H1 (cell line): Measurements from ENCODE around the gene NFAT5. TPM values are rescaled to one million over a fixed set of nuclear protein-coding genes. Genes with fewer than 3 reads are reported as not detected.

Experiments used
- CTCF ChIA-PET: fragments of 300-600 bp; sonication (Branson Sonifier 250); formaldehyde crosslinking; loops from one replicate; lab custom pipeline; 2021; ENCODE audit not compliant: partially characterized antibody; lab: Charles Lee
- POLR2A ChIA-PET: fragments of 300-600 bp; sonication (Branson Sonifier 250); formaldehyde crosslinking; loops from one replicate; lab custom pipeline; 2021; ENCODE audit warnings: inconsistent platforms; ENCODE audit not compliant: partially characterized antibody; lab: Charles Lee
- DNase-seq, 2 experiments: peaks; one replicate each; pipeline versions ENCODE4 v3.0.0 to v3.0.0-alpha.2; 2010 to 2022; ENCODE audit warnings: low spot score in 2 of 2, low read depth in 1 of 2, mixed read lengths in 1 of 2
- FAIRE-seq: peaks from 2 replicates; lab custom pipeline; 2011; peaks lifted over from hg19 to GRCh38; lab: Jason Lieb, UNC
- H2AFZ ChIP-seq: 2 replicates; pipeline ENCODE4 v1.8.1; 2012; ENCODE audit warnings: low read length, inconsistent platforms
- H2AK5ac ChIP-seq: 2 replicates; pipeline ENCODE4 v1.6.1; 2013; ENCODE audit warnings: low read depth, low read length
- H2BK120ac ChIP-seq: replicated peaks from 2 replicates; pipeline ENCODE3; 2013; ENCODE audit warnings: low read depth, low read length, inconsistent platforms
- H2BK12ac ChIP-seq: 2 replicates; pipeline ENCODE4 v1.6.1; 2013; ENCODE audit warnings: low read depth, low read length
- H2BK15ac ChIP-seq: 2 replicates; pipeline ENCODE4 v1.6.1; 2013; ENCODE audit warnings: low read length
- H2BK20ac ChIP-seq: 2 replicates; pipeline ENCODE4 v1.6.1; 2013; ENCODE audit warnings: low read length
- H2BK5ac ChIP-seq: 2 replicates; pipeline ENCODE4 v1.6.1; 2013; ENCODE audit warnings: low read depth, low read length
- H3K14ac ChIP-seq: 2 replicates; pipeline ENCODE4 v1.6.1; 2013; ENCODE audit warnings: inconsistent platforms; ENCODE audit not compliant: insufficient read length
- H3K18ac ChIP-seq: 2 replicates; pipeline ENCODE4 v1.6.1; 2013; ENCODE audit warnings: low read length; ENCODE audit errors: extremely low read depth
- H3K23ac ChIP-seq: 2 replicates; pipeline ENCODE4 v1.6.1; 2013; ENCODE audit warnings: inconsistent platforms; ENCODE audit not compliant: insufficient read length
- H3K23me2 ChIP-seq: 2 replicates; pipeline ENCODE4 v1.6.1; 2013; ENCODE audit warnings: low read depth, low read length
- H3K27ac ChIP-seq: 2 replicates; pipeline ENCODE4 v1.6.1; 2011; ENCODE audit warnings: low read depth, low read length, inconsistent platforms
- H3K27me3 ChIP-seq, 4 experiments: replicated peaks in 1 of 4; 1 replicate in 1 of 4; 2 replicates in 3 of 4; pipeline versions ENCODE4 v1.6.1 to v1.8.1; 2011 to 2013; ENCODE audit warnings: low read length in 3 of 4, mild to moderate bottlenecking in 3 of 4, inconsistent platforms in 2 of 4, mixed read lengths in 2 of 4, moderate library complexity in 1 of 4; ENCODE audit not compliant: control insufficient read depth in 3 of 4, insufficient read depth in 3 of 4; ENCODE audit errors: extremely low read depth in 1 of 4
- H3K36me3 ChIP-seq, 4 experiments: 2 replicates each; pipeline versions ENCODE4 v1.6.1 to v1.8.1; 2011 to 2013; ENCODE audit warnings: mild to moderate bottlenecking in 4 of 4, low read length in 3 of 4, moderate library complexity in 2 of 4, control low read depth in 1 of 4, inconsistent platforms in 1 of 4; ENCODE audit not compliant: insufficient read depth in 4 of 4, control insufficient read depth in 2 of 4
- H3K4ac ChIP-seq: replicated peaks from 2 replicates; pipeline ENCODE3; 2013; ENCODE audit warnings: low read length, low read depth, mixed read lengths, inconsistent platforms; ENCODE audit not compliant: insufficient read length
- H3K4me1 ChIP-seq, 4 experiments: replicated peaks in 1 of 4; 1 replicate in 1 of 4; 2 replicates in 3 of 4; pipeline versions ENCODE4 v1.6.1 to v1.8.1; 2011 to 2013; ENCODE audit warnings: low read length in 3 of 4, inconsistent platforms in 2 of 4, mixed read lengths in 1 of 4; ENCODE audit not compliant: insufficient read depth in 4 of 4, control insufficient read depth in 3 of 4
- H3K4me2 ChIP-seq, 2 experiments: 2 replicates each; pipeline versions ENCODE4 v1.6.1 to v1.8.1; 2011 to 2013; ENCODE audit warnings: low read depth in 2 of 2, low read length in 2 of 2, control low read depth in 1 of 2, inconsistent platforms in 1 of 2, mild to moderate bottlenecking in 1 of 2; ENCODE audit not compliant: insufficient read depth in 1 of 2
- H3K4me3 ChIP-seq, 4 experiments: fragments of 200-600, 300-600 bp in 1 of 4; sonication (generic), shearing (Covaris generic), sonication (Bioruptor Twin) in 1 of 4; 2 replicates each; pipeline versions ENCODE4 v1.5.1 to v1.8.1; 2011 to 2016; ENCODE audit warnings: low read length in 4 of 4, low read depth in 3 of 4, control low read depth in 2 of 4, inconsistent platforms in 2 of 4, mild to moderate bottlenecking in 2 of 4, mixed read lengths in 1 of 4, moderate library complexity in 1 of 4; ENCODE audit not compliant: insufficient read depth in 2 of 4; ENCODE audit errors: extremely low read depth in 1 of 4
- H3K56ac ChIP-seq: replicated peaks from 2 replicates; pipeline ENCODE3; 2013; ENCODE audit warnings: low read depth, mild to moderate bottlenecking, mixed read lengths, low read length, inconsistent platforms; ENCODE audit not compliant: insufficient read length
- H3K79me1 ChIP-seq: 2 replicates; pipeline ENCODE4 v1.6.1; 2013; ENCODE audit warnings: low read depth, low read length, control low read depth
- H3K79me2 ChIP-seq, 2 experiments: 2 replicates each; pipeline versions ENCODE4 v1.6.1 to v1.8.1; 2012 to 2013; ENCODE audit warnings: low read length in 2 of 2, mild to moderate bottlenecking in 2 of 2, inconsistent platforms in 1 of 2; ENCODE audit not compliant: insufficient read depth in 2 of 2, control insufficient read depth in 1 of 2
- H3K9ac ChIP-seq, 4 experiments: replicated peaks in 1 of 4; 1 replicate in 1 of 4; 2 replicates in 3 of 4; pipeline versions ENCODE4 v1.6.1 to v1.8.1; 2011 to 2013; ENCODE audit warnings: low read depth in 3 of 4, low read length in 3 of 4, control low read depth in 2 of 4, mild to moderate bottlenecking in 2 of 4, moderate library complexity in 2 of 4, inconsistent platforms in 1 of 4; ENCODE audit errors: extremely low read depth in 1 of 4
- H3K9me3 ChIP-seq, 2 experiments: 2 replicates each; pipeline versions ENCODE4 v1.6.1 to v1.8.1; 2012 to 2013; ENCODE audit warnings: mild to moderate bottlenecking in 2 of 2, moderate library complexity in 2 of 2, control low read depth in 1 of 2, inconsistent platforms in 1 of 2, low read depth in 1 of 2, low read length in 1 of 2, mixed read lengths in 1 of 2; ENCODE audit not compliant: insufficient read depth in 2 of 2
- H4K20me1 ChIP-seq, 2 experiments: replicated peaks in 1 of 2; 2 replicates each; pipeline versions ENCODE3 to v1.8.1; 2011 to 2013; ENCODE audit warnings: inconsistent platforms in 2 of 2, low read length in 2 of 2, mild to moderate bottlenecking in 1 of 2; ENCODE audit not compliant: insufficient read depth in 2 of 2, control insufficient read depth in 1 of 2
- H4K5ac ChIP-seq: 2 replicates; pipeline ENCODE4 v1.6.1; 2013; ENCODE audit warnings: low read length, low read depth, mixed read lengths, inconsistent platforms; ENCODE audit not compliant: insufficient read length
- H4K8ac ChIP-seq: 2 replicates; pipeline ENCODE4 v1.8.0; 2013; ENCODE audit warnings: mild to moderate bottlenecking, moderate library complexity, low read length, inconsistent platforms; ENCODE audit not compliant: insufficient read depth; ENCODE audit errors: extremely low read depth
- H4K91ac ChIP-seq: replicated peaks from 2 replicates; pipeline ENCODE3; 2013; ENCODE audit warnings: low read length, mixed read lengths, inconsistent platforms; ENCODE audit not compliant: insufficient read length
- CEBPB ChIP-seq: IDR thresholded peaks from 2 replicates; pipeline ENCODE4 v1.6.1; 2012; ENCODE audit warnings: low read depth, low read length
- HDAC2 ChIP-seq, 2 experiments: fragments of 300-600 bp in 1 of 2; sonication (generic) in 1 of 2; IDR thresholded peaks; 2 replicates each; pipeline ENCODE4 v1.6.1; 2011 to 2012; ENCODE audit warnings: low read depth in 2 of 2, low read length in 2 of 2, mild to moderate bottlenecking in 2 of 2, moderate library complexity in 2 of 2, borderline replicate concordance in 1 of 2, inconsistent platforms in 1 of 2
- HDAC6 ChIP-seq: IDR thresholded peaks from one replicate; pipeline ENCODE4 v1.7.1; 2012; ENCODE audit warnings: low read depth, mild to moderate bottlenecking, inconsistent platforms, low read length, moderate library complexity
- WGBS, 2 experiments: shearing (Covaris generic) in 1 of 2; methylation state at CpG; one replicate each; pipeline versions ENCODE4 v1.1.6 to v1.1.7; 2013 to 2015; ENCODE audit warnings: low lambda C conversion rate in 2 of 2, mixed read lengths in 2 of 2, inconsistent platforms in 1 of 2, low coverage in 1 of 2, missing lambda C conversion rate in 1 of 2; ENCODE audit not compliant: insufficient replicate concordance in 2 of 2, insufficient coverage in 1 of 2, insufficient read length in 1 of 2; ENCODE audit errors: extremely low coverage in 1 of 2, missing lambda C conversion rate in 1 of 2; 5-methylcytosine and 5-hydroxymethylcytosine counted together
- polyA plus RNA-seq, 7 experiments: library from polyadenylated mRNA; depleted of rRNA in 3 of 7; stranded (reverse) in 5 of 7; unstranded in 2 of 7; fragments of >200 nt in 5 of 7; fragments of 200-250 nt in 2 of 7; gene quantifications; 1 replicate in 5 of 7; 2 replicates in 1 of 7; 4 replicates in 1 of 7; pipeline versions ENCODE4 v1.2.1 to v1.2.3, GENCODE V29; 2011 to 2013; ENCODE audit warnings: missing spikeins in 2 of 7, mixed read lengths in 2 of 7
- total RNA-seq: library from RNA; stranded (reverse); fragmentation: NEBNext Ultra II Directional; extraction: Animal tissue kit (Norgen Biotek cat#: 25700); gene quantifications from 2 replicates; pipeline ENCODE4 v1.2.1, GENCODE V29; 2021

Gene NFAT5
- total and polyA plus RNA-seq, 2 of the 8 experiments (the other 6 are each of a cell fraction or from before 2014, with no cell fraction given) = 8.9 to 29.0 TPM

- H3K4me1 ChIP-seq = peaks cover 0 to 2% (median 0%) of the 10 kb centered on the region in 4 experiments; a peak in 1 of 7 replicates
- H3K9ac ChIP-seq = no peak overlapping the region
- H3K23ac ChIP-seq = no peak overlapping the region
- no peak overlapping the region for H2BK5ac ChIP-seq
- H2BK15ac ChIP-seq = no peak overlapping the region
- no peak overlapping the region for H2AFZ ChIP-seq
- ChIA-PET CTCF (interaction anchor here (0.8 to 1.4 kb wide), 2 partner anchors 10 to 21 kb away, joined by 3 read pairs; no protein-coding TSS in a partner anchor), POLR2A (no interaction called here)
- H4K5ac ChIP-seq = no peak overlapping the region
- no peak overlapping the region for H3K27ac ChIP-seq
- no peak overlapping the region for H3K4ac ChIP-seq
- no peak overlapping the region for H4K91ac ChIP-seq
- no peak overlapping the region for H2BK120ac ChIP-seq
- no peaks in the 10 kb centered on the region for H4K20me1 ChIP-seq
- H3K27me3 ChIP-seq = no peaks in the 10 kb centered on the region
- H2BK12ac ChIP-seq = no peak overlapping the region
- H4K8ac ChIP-seq = no peak overlapping the region
- no peak overlapping the region for H2BK20ac ChIP-seq
- WGBS, 2 experiments = 93% methylated on average over 2 of the region's 2 CpGs; no CpG with 5 or more reads in 1 of the 2 experiments
- no peak overlapping the region for H3K18ac ChIP-seq
- peaks cover 0 to 2% (median 0%) of the 10 kb centered on the region in 4 experiments; a peak in 3 of 8 replicates for H3K36me3 ChIP-seq
- H3K14ac ChIP-seq = no peak overlapping the region
- no peak overlapping the region for H3K4me2 ChIP-seq
- no peaks in the 10 kb centered on the region; the same call in 1 of the 2 replicates for H3K79me1 ChIP-seq
- no peak for FAIRE-seq
- H3K56ac ChIP-seq = no peak overlapping the region
- no peaks in the 10 kb centered on the region for H3K79me2 ChIP-seq
- no peaks in the 10 kb centered on the region; the same call in 1 of the 2 replicates for H3K23me2 ChIP-seq
- H2AK5ac ChIP-seq = no peak overlapping the region
- no peak for DNase-seq
- no peak overlapping the region for H3K4me3 ChIP-seq
- H3K9me3 ChIP-seq = no peaks in the 10 kb centered on the region
- TF ChIP-seq HDAC2 (IDR thresholded peaks at IDR 0.05; ENCODE audit: borderline replicate concordance in 1 of 2, low read depth in 2 of 2, low read length in 2 of 2) (no peak), CEBPB (no peak), HDAC6 (no peak)
Observed at GRCh38 chr16:69701866-69702265, 136.1 kb downstream of the NFAT5 start.
